Measurements from ENCODE around the gene BMP2K. TPM values are rescaled to one million over a fixed set of nuclear protein-coding genes. Genes with fewer than 3 reads are reported as not detected.

BMP2K gene
- total RNA-seq, 1 donor from 2014 or later: 24.0 TPM

- no peak for TF ChIP-seq CTCF (conservative IDR thresholded peaks at IDR 0.05)
- no peak for DNase-seq (ENCODE audit: low read depth, low spot score)
- Mint-ChIP-seq H3K4me1 (peaks cover 27% of the 10 kb centered on the region), H3K4me3 (no peak overlapping the region), H3K27me3 (ENCODE audit: low read depth) (no peaks in the 10 kb centered on the region), H3K36me3 (ENCODE audit: low read depth) (no peaks in the 10 kb centered on the region), H3K27ac (ENCODE audit: unreplicated experiment) (no peak overlapping the region), H3K9me3 (no peaks in the 10 kb centered on the region)
Observed at GRCh38 chr4:78780093-78780492, 3.9 kb downstream of the BMP2K start.

- DNase-seq (ENCODE audit: low read depth, low spot score): no peak
- TF ChIP-seq CTCF (conservative IDR thresholded peaks at IDR 0.05): no peak
- H3K36me3 Mint-ChIP-seq (ENCODE audit: low read depth): no peaks in the 10 kb centered on the region
- H3K27ac Mint-ChIP-seq (ENCODE audit: unreplicated experiment): no peak overlapping the region
- no peaks in the 10 kb centered on the region for H3K9me3 Mint-ChIP-seq
- H3K4me1 Mint-ChIP-seq: peaks cover 24% of the 10 kb centered on the region
- no peaks in the 10 kb centered on the region for H3K27me3 Mint-ChIP-seq (ENCODE audit: low read depth)
- H3K4me3 Mint-ChIP-seq: no peak overlapping the region
Observed at GRCh38 chr4:78781139-78781538, 5.0 kb downstream of the BMP2K start.

GRCh38 chr4:78781924-78782323 lies 5.8 kb downstream of the BMP2K start:
- no peaks in the 10 kb centered on the region for H3K9me3 Mint-ChIP-seq
- TF ChIP-seq CTCF (conservative IDR thresholded peaks at IDR 0.05): no peak
- H3K4me3 Mint-ChIP-seq: no peak overlapping the region
- no peak for DNase-seq (ENCODE audit: low read depth, low spot score)
- peaks cover 21% of the 10 kb centered on the region for H3K4me1 Mint-ChIP-seq
- no peak overlapping the region for H3K27ac Mint-ChIP-seq (ENCODE audit: unreplicated experiment)
- H3K27me3 Mint-ChIP-seq (ENCODE audit: low read depth): no peaks in the 10 kb centered on the region
- H3K36me3 Mint-ChIP-seq (ENCODE audit: low read depth): no peaks in the 10 kb centered on the region

GRCh38 chr4:78784236-78784865 lies 8.2 kb downstream of the BMP2K start:
- Mint-ChIP-seq H3K27me3 (ENCODE audit: low read depth) (no peaks in the 10 kb centered on the region), H3K36me3 (ENCODE audit: low read depth) (no peaks in the 10 kb centered on the region), H3K4me3 (no peak overlapping the region), H3K27ac (ENCODE audit: unreplicated experiment) (no peak overlapping the region), H3K4me1 (peaks cover 16% of the 10 kb centered on the region), H3K9me3 (no peaks in the 10 kb centered on the region)
- DNase-seq (ENCODE audit: low read depth, low spot score): no peak
- no peak for TF ChIP-seq CTCF (conservative IDR thresholded peaks at IDR 0.05)

GRCh38 chr4:78787392-78788006 lies 11.3 kb downstream of the BMP2K start:
- no peak for TF ChIP-seq CTCF (conservative IDR thresholded peaks at IDR 0.05)
- Mint-ChIP-seq H3K36me3 (ENCODE audit: low read depth) (no peaks in the 10 kb centered on the region), H3K27me3 (ENCODE audit: low read depth) (no peaks in the 10 kb centered on the region), H3K4me1 (peaks cover 16% of the 10 kb centered on the region), H3K27ac (ENCODE audit: unreplicated experiment) (no peak overlapping the region), H3K9me3 (no peaks in the 10 kb centered on the region), H3K4me3 (no peak overlapping the region)
- no peak for DNase-seq (ENCODE audit: low read depth, low spot score)
